GM19468 (cell line): Measurements from ENCODE around the gene PRDX4.
A peak's percentile ranks its signal among the peaks of the same experiment; 100 is the strongest.
"Not testable (repeated sequence)": the region's sequence is repeated elsewhere in the genome, so short reads cannot be mapped to it uniquely, and the experiment has no call there.

Experiments used
- ATAC-seq: cut with Tn5 transposase; IDR thresholded peaks from one replicate; pipeline ENCODE4 v1.9.1; 2021; ENCODE audit warnings: mild to moderate bottlenecking, moderate library complexity, moderate number of reproducible peaks; ENCODE audit not compliant: unreplicated experiment; ENCODE audit errors: extremely low read depth

PRDX4 gene

DNA sequence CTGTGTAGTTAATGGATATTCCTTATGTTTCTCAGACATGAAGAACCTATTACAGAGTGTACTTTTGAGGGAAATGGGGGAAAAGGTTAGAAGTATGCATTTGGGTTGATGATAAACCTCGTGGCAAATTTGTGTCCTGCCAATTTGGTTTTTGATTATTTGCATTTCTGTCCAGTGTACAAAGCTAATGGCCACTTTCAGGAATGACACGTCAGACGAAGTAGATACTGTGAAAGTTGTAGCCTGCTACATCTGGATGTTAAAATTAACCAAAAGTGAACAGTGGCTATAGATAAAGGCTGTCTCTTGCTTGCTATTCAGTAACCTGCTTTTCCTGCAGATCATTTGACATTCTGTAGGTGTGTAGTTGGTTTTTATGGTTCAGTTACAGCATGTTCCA is 1.0 kb downstream of the PRDX4 start:
- no peak for ATAC-seq

DNA sequence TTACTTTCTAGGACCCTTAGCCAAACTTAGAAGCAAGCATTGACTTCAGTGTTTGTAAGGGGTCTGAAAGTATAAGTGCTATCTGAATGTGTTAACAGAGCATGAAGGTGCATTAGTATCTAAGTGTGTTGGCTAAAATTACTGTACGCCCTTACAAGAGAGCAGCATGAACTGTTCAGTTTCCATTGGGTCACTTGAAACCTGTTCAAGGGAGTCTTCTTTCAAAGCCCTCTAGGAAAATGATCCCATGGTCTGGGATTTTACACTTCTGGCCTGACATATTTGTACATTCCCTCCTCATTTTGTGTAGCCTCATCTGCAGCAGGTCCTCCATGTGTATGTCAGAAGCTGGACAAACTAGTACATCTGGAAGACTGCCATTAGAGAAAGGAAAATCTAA is 3.2 kb downstream of the PRDX4 start:
- no peak for ATAC-seq

DNA sequence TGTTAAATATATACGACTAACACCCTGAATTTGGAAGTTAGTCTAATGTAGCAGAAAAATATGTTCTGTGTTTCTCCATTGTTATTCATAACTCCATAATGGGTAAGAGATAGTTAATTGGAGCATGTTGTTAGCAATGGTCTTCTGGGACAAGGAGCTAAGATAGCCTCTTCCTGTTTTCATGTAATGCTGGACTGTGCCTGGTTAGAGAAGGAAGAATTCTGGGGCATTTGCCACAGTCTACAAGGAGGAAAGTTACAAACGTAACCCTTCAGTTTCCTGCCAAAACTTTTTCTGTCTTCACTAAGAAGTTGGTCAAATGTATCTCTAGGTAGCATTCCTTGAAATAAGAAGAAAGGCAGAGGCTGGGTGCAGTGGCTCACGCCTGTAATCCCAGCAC is 5.8 kb downstream of the PRDX4 start:
- ATAC-seq, result no peak

DNA sequence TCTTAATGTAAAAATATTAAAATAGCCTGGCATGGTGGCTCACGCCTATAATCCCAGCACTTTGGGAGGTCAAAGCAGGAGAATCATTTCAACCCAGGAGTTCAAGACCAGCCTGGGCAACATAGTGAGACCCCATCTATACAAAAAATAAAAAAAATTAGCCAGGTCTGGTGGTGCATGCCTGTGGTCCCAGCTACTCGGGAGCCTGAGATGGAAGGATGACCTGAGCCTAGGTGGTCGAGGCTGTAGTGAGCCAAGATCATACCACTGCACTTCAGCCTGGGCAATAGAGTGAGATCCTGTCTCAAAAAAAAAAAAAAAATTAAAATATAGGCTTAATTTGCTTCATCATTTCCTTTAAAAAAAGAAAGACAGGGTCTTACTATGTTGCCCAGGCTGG is 9.2 kb downstream of the PRDX4 start:
- not testable (repeated sequence) for ATAC-seq

DNA sequence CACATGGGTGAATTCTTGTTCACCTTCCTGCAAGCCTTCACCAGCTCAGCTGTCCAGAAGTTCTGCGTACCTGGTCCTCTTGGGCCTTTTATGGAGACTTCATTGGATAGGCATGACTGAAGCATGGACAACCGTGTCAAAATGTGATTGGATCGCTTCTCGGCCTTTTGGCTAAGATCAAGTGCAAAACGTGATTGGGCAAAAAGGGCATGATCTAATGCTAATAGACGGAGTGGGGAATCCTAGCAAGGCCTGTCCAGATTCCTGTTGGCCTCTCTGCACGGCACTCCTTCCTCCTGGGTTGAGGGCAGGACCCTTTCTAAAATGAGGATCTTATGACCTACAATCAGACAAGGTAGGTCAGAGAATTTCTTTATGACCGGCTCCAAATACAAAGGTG is 24.9 kb downstream of the PRDX4 start:
- ATAC-seq, result no peak

DNA sequence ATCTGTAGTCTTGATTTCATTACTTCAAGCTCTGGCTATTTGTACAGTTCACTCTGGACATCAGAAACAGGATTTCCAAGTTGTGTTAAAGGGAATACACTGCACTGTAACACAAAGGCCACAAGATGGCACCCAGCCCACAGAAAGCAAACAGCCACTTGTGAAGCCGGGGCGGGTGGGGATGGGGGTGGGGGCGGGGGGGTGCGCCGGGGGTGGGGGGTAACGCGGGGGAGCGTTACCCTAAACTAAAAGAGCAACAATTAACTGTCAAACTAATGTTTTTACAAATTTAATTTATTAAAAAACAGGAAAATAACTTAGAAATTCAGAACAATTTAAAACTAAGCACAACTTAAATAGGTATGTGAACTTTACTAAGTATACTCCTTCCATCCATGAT is 27.3 kb downstream of the PRDX4 start:
- no peak for ATAC-seq

DNA sequence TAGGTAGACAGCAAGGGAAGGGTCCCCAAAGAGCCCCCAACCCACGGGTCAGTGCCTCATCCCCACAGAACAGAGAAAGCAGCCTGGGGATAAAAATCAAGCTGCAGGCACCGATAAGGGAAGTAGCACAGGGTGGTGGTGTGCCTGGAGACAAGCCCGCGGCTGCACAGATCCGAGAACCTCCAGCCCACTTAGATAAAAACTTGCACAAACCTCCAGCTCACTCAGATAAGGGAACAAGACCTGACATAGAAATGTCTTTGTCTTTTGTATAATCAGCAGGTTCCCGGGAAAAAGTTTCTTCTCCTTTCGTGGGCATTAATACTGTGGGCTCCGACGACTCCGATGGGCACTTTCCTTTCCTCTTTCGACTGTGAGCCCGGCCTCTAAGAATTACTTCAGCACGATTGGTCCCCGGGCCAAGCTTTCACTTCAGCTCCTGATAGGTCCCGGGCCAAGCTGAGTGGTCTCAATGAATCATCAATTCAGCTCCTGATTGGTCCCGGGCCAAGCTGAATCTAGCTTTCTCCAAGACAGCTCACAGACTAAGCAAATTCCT is 32.4 kb downstream of the PRDX4 start:
- no peak for ATAC-seq

DNA sequence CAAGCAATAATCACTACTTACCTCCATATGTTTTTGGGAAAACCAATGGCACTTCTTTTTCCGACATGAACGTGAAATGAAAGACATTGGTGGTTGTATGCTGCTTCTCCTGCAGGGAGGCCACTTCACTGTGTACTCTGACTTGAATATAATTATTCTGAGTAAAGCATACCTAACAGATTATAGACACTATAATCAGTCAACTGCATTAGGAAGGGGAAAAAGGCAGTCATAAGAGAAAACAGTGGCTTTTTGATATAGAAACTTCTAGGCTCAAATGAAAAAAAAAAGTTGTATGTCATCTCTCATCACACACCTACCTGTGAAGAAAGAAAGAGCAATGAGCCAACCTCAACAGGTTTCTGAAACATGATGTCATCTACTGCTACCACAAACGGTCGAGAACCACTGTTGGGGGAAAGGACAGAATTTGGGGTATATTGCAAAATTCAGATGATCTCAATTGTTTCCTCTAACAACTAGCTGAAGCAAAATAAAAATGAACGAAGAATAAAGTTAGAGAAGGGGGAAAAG is 37.4 kb downstream of the PRDX4 start:
- ATAC-seq, result no peak

DNA sequence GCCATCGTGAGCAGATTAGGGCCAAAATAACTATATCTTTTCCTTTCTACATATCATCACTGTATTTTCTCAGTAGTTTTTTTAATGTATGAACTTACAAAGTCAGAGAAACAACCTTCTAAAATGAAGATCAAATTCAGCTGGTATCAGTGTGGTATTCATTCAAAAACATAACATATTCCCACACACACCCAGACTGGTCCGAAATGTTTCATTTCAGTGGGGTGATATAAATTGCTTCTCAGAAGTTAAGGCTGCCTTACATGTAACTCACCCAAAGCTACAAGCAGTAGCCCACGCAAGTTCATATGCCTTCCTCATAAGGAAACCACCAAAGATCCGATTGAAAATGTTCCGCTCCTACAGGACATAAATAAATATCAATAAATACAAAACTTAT is 37.9 kb downstream of the PRDX4 start:
- ATAC-seq, result no peak

DNA sequence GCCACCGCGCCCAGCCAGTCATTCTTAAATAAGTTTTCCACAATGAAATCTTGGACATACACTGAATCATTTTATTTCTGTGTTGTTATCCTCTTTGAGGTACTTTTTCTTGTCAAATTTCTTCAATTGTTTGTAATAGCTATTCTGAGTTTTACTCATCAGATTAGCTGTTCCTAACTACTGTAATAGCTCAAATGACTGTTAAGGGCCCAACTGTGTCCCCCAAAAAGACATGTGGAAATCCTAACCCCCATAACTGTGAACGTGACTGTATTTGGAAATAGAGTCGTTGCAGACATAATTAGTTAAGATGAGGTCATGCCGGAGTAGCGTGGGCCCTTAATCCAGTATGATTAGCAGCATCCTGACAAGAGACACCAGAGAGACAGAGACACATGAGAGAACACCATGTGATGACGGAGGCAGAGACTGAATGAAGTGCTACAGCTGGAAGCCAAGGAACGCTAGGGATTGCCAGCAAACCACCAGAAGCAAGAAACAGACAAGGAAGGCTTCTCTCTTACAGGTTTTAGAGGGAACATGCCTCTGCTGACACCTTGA is 52.9 kb downstream of the PRDX4 start:
- ATAC-seq, result no peak

DNA sequence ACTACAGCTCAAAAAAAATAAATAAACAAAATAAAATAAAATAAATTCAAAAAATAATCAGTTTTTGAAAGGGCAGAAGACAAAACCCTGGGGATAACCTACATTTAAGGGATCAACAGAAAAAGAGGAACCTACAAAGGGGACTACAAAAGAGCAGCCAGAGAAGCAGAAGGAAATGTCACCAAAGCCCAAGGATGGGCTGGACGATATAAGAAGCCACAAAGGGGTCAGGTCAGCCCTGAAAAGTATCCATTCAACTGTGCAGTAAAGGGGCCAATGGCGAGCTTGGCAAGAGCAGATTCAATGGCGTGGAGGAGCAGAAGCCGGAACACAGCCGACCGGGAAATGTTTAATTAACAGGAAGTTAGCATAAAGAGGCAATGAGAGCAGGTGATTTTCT is 58.9 kb downstream of the PRDX4 start:
- no peak for ATAC-seq

DNA sequence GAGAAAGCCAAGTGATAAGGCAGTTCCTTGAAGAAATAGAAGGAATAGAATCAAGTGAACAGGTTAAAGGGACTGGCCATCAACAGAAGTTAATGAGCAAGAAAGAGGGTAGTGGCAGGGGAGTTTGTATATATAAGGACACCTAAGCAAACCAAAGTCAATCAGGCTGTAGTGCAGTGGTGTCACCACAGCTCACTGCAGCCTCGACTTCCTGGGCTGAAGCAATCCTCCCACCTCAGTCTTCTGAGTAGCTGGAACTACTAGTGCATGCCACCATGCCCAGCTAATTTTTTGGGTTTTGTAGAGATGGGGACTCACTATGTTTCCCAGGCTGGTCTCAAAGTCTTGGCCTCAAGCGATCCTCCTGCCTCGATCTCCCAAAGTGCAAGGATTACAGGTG is 59.9 kb downstream of the PRDX4 start:
- ATAC-seq, result no peak

DNA sequence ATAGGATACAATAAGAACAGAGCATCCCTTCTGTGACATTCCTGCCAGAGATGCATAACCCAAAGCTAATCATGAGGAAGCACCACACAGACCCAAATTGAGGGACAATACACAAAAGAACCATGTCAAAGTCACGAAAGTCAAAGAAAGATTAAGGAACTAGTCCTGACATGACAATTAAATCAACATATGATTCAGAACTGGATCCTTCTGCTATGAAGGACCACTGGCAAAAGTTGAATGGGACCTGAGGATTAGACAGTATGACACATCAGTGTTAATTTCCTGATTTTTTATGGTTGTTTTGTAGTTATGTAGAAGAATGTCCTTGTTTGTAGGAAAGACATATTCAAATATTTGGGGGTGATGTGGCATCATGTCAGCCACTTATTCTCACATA is 61.9 kb downstream of the PRDX4 start:
- no peak for ATAC-seq

DNA sequence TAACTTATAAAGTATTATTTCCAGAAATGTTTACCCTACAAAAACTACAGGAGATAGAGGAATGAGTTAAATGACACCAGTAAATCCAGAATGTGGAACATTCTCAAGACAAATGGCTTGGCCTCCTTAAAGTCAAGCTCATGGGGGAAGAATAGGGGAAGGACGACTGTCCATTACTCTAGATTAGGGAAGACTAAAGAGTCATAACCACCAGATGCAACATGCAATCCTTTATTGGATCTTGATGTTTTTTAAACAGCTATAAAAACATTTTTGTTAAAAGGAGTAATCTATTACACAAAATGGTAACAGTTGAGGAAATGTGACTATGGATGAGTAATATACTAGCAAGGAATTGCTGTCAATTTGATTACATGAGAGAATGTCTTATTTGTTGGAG is 64.7 kb downstream of the PRDX4 start:
- ATAC-seq, result no peak

DNA sequence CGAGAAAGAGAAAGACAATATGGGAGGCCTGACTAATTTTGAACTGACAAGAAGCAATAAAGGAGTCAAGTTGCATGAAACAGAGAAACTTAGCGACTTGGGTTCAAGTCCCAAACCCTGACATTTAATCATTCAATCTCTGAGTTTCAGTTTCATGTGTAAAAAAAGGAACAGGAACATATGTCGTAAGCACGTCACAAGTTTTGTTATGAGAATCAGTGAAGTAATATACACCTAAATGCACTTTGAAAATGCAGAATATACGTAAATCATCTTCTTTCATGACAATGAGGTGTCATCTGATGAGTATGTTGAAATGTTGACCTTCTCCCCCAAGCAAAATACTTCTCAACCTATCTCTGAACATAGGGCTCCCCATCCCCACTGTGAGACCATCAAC is 65.4 kb downstream of the PRDX4 start:
- ATAC-seq, result peak; percentile 78
